Retina (tissue), 1 donor: ENCODE measurements around the gene UNC5C.

ENCODE experiments used
- DNase-seq: peaks from one replicate; pipeline ENCODE4 v3.0.0-alpha.2; 2016

The UNC5C gene

DNA sequence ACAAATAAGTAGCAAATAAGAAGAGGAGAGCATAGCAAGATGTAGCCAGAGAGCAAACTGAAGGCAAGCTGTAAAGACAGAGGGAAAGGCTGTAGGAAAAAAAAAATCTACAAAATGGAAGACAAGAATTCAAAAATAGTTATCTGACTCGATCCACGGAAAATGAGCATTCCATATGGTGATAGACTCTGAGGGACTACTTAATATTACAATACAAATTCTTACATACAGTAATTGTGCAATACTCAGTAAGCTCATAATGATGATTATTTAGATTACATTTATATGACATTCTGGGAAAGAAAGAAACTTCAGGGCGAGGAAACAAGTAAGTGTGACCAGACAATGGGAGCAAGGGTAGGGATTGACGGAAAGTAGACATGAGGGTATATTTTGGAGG, 102.6 kb downstream of the UNC5C start:
- DNase-seq = no peak

DNA sequence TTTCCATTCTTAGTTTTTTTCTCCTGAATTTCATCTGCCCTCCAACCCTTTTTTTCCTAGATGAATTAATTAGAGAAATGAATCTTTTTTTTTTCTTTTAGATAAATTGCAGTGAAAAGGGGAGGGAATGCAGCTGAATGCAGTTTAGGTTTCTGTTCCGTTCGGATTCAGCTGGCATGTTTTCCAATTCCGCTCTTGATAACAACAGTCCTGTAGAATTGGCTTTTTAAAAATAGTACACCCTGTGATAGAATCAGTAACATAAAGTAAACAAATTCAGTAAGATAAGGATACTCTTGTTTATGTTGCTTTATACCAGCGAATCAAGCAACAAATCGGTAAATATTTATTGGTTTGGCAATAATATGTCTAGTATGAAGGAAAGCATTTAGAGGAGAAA, 103.5 kb downstream of the UNC5C start:
- DNase-seq = no peak

- no peak for DNase-seq
These were observed 104.0 kb downstream of the UNC5C start for GRCh38 chr4:95444812-95445211.

GRCh38 chr4:95439896-95440295, 108.9 kb downstream of the UNC5C start:
- no peak for DNase-seq

- no peak for DNase-seq
These were observed 109.7 kb downstream of the UNC5C start for GRCh38 chr4:95439071-95439470.

- no peak for DNase-seq
These were observed 116.3 kb downstream of the UNC5C start for GRCh38 chr4:95432466-95432865.

DNA sequence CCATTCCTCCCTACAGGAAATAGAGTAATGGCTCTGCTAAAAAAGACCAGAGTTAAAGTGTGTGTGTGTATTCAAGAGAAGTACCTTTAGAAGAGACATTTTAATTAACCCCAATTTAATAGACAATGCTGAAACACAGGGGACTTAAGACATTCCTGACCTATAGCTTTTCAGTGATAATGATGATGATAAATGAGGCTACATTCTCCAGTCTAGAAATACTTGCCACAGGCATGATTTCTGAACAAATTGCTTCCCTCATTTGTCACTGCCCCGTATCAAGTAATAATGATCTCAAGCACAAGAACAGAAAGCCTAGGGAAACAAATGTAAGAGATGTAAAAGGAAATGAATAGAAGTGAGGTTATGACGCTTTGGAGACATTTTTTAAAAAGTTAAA, 117.1 kb downstream of the UNC5C start:
- no peak for DNase-seq

DNA sequence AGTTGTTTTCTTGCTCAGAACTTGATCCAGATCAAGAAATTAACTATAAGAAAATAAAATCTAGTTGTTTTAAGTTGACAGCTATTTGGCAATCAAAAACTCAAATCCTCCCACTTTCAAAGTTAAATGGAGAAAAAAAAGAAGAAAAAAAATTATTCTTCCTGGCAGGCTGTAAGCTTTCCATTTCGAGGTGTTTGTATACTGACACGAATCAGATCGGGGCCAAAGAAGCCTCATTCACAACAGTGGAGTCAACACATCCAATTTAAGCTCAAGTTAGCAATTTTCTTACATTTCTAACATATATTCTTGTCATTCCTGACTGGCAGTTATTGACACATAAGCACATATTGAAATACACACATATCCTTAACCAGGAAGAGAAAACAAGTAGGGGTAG, 119.4 kb downstream of the UNC5C start:
- DNase-seq = no peak

DNA sequence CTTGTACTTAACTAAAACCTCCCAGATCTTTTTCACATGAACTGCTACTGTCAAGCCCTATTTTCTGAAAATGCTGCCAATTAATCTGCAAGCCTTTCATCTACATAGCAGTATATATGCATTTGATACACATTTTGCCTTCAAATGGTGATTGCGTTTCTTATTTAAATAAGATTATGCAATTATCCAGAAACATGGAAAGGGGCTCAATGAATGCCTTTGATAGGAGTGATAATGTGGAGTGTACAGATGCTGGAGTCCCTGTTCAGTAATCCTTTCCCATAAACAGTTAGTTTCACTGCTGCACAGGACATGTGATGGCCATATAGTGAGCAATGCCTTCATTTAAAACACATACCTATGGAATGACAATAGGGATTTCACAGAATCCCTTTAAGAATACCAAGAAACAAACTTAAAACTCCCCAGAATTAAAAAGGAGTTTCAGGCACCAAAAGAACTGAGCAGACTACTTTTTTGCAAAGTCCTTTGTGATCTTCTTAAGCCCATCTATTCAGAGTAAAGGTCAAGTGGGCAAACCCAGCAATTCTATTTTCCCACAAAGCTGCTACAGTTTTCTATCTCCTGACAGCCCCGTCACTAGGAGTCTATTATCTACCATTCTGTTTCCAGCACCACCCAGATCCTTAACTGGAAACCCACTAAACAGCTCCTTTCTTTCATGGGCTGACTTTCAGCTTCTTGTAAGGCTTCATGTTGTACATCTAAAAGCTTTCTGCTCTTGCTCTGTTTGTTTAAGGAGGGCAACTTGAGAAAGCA, 120.3 kb downstream of the UNC5C start:
- DNase-seq = no peak

GRCh38 chr4:95426455-95426854, 122.3 kb downstream of the UNC5C start:
- no peak for DNase-seq

DNA sequence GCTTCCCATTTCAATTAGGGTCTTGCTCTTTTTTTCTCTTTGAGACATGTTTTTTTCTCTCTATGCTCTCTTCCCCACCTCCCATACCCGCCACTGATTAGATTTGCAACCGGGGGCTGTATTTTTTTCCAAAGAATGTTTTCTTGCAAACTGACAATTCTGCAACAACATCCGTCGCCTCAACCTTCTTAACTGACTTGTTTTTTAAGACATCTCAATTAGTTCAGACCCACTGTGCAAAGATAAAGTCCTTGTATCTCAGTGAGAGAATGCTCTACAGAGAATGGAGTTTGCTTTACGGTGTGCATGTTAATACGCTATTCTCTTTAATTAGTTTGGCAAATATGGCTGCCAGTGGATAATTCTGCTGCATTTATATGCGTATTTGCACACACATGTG, 126.3 kb downstream of the UNC5C start:
- DNase-seq = no peak

GRCh38 chr4:95421869-95422268, 126.9 kb downstream of the UNC5C start:
- DNase-seq = no peak

- no peak for DNase-seq
These were observed 131.2 kb downstream of the UNC5C start for GRCh38 chr4:95417531-95417930.

- no peak for DNase-seq
These were observed 133.4 kb downstream of the UNC5C start for GRCh38 chr4:95415346-95415771.

GRCh38 chr4:95411371-95412088, 137.2 kb downstream of the UNC5C start:
- DNase-seq = no peak

GRCh38 chr4:95410387-95410977, 138.3 kb downstream of the UNC5C start:
- DNase-seq = peak; percentile 41

DNA sequence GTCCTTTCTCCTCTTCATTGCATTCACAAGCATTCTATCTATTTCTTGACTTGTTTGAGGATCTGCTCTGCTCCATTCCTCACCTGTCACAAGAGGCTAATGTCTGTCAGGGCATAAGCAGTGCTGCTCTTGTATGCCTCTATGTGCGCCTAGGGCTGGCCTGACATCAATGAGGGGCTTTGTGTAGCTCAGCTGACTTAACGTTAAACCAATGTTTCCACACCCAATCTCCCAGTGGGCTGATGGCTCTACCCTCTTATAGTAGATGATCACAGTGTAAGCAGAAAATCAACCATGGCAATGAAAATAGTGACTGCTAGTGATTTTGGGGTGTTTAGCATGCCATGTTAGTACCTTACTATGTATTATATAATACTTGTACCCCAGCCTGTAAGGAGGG, 139.0 kb downstream of the UNC5C start:
- DNase-seq = no peak

DNA sequence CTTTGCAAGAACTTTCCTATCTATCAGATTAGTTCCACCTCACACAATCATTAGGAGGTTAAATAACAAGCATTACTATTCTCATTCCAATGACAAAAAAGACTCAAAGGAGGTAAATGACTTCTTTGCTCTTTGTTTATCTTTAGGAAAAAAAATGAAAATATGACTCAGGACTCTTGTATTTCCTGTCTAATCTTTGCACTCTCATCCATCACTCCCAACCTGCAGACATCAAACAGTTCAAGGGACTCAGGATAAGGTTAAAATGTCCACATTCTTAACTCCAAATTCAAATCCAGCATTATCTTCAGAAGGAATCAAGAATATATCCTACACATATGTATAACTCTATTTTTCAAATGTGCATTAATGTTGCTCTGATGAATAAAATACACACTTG, 139.6 kb downstream of the UNC5C start:
- no peak for DNase-seq

DNA sequence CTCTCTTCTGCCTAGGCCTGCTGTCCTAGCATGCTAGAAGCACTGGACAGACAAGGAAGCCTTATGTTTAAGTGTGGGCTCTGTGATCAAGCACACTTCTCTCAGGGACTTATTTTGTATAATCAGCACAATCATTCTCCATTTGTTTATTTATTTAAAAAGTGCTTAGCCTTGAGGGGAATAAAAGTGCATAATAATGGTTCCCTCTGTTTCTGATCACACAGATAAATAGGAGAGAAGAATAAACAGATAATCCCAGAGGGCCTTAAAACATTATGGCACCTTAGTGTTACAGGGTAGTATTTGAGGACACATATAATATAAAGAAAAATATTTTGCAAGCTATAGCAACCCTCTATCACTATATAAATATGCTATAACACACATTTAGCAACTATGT, 146.5 kb downstream of the UNC5C start:
- no peak for DNase-seq

DNA sequence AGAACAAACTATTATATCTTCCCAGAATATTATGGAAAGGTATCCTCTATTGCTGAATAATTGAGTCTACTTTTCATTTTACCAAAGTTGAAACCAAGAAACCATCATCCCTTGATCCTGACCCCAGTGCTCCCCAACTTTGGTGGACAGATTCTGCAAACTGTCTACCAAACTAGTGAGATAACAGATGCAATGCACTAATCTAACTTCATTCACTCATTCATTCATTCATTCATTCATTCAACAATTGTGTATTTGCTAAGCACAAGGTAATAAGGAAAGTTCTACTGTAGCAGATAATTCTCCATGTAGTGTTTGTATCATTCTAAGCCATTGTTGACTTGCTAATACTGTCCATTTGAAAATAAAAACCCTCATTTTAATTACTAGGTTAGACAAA, 150.6 kb downstream of the UNC5C start:
- DNase-seq = no peak

DNA sequence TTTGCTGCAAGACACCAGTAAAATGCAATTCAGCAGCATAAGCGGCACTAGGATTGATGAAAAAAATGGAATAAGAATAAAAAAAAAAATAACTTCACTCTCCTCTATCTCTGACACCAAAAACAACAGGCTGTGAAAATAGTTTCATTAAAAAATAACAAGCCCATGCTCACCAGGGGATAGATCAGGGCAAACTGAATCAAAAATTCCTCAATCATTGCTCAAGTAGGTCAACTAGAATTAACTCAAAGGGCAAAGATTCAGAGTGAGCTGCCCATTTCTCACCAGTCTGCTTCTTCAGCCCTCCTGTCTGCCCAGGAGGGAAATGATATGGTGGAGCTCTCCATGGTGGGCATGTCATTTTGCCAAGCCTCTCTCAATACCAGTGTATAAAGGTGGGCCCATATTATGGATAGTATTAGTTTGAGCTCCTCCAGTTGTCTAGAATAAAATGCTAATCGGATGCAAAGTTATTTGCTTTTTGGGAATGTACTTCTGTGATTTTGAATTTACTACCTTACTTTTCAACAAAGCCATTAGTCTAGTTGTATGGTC, 153.9 kb downstream of the UNC5C start:
- peak; percentile 43 for DNase-seq

- DNase-seq = no peak
These were observed 155.0 kb downstream of the UNC5C start for GRCh38 chr4:95393821-95394220.

DNA sequence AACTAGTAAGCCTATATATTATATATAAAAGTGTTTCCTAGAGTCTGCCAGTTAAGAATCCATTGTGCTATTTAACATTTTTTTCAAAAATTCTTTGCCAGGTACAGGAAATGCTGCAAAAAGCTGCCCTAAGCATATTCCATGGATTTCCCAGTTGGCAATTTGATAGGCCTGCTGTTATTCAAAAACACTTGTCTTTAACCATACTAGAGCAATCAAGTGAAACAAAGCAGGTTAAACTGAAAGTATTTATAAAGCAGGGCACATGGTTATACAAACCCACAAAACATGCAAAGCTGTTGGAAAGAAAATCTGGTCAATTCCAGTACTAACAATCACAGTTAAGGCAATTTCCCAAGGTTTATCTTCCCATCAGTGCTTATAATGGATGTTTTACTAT, 159.9 kb downstream of the UNC5C start:
- no peak for DNase-seq

DNA sequence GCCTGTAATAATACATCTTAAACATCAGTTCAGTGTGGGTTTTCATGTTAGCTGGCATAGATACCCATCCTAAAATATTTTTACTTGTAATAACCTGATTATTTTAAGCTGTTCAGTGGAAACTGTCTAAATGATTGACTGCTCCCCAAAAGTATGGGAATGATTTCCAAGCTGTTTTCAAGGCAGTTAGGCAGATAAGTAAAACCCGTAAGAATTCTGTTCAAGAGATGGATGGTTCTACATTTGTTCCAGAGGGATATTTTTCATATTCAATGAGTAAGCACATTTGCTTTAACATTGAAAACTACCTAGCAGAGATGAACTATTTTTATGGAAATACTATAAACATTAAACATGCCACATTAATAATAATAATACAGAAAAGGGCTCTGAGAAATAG, 161.1 kb downstream of the UNC5C start:
- DNase-seq = no peak
